ENCODE data around the gene ENDOU.

Gene ENDOU

DNA sequence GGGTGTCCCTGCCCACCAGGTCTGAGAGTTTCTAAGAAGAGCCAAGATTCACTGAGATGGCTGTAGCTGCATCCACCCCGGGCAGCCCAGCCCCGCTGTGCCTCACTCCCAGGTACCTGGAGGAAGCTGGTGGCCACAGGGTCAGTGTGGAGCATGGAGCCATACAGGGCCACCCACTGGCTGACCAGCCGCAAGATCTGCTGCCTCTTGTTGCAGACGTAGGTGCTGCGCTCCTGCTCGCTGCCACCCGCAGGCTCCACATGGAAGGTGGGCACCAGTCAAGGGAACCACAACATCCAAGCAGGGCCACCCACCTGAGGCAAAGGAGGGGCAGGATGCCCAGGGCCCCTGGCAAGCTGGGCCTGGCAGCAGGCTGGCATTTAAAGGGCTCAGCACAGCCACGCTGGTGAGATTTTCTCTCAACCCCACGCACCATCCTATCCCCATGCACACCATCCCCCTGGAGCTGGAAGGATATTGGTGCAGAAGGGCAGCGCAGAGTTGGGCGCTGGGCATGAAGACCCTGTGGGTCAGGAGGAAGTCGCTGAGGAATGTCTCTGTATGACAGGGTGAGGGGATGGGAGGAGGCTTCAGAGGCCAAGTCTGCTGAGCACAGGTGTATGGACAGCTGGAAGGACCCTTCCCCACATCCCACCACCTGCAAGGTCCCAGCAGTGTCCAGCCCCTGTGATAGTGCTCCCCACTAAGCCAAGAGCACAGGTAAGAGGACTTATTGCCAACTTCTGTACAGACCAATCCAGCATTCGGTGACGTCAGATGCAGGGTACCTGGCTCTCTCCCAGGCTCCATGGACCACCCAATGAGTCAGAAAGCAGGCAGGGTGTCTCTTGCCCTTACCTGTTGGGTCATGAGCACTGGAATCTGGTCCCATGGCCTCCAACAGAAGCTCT, 22.6 kb upstream of the ENDOU start:
- no peak overlapping the region for H3K4me3 ChIP-seq (replicated peaks in 1 of 2; ENCODE audit: low read depth in 2 of 2, low read length in 2 of 2)
- TF ChIP-seq, protein P1, sequence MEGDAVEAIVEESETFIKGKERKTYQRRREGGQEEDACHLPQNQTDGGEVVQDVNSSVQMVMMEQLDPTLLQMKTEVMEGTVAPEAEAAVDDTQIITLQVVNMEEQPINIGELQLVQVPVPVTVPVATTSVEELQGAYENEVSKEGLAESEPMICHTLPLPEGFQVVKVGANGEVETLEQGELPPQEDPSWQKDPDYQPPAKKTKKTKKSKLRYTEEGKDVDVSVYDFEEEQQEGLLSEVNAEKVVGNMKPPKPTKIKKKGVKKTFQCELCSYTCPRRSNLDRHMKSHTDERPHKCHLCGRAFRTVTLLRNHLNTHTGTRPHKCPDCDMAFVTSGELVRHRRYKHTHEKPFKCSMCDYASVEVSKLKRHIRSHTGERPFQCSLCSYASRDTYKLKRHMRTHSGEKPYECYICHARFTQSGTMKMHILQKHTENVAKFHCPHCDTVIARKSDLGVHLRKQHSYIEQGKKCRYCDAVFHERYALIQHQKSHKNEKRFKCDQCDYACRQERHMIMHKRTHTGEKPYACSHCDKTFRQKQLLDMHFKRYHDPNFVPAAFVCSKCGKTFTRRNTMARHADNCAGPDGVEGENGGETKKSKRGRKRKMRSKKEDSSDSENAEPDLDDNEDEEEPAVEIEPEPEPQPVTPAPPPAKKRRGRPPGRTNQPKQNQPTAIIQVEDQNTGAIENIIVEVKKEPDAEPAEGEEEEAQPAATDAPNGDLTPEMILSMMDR (IDR thresholded peaks at IDR 0.05; ENCODE audit: low read depth, low read length) = no peak
- DNase-seq (ENCODE audit: low read depth in 2 of 2) = no peak

DNA sequence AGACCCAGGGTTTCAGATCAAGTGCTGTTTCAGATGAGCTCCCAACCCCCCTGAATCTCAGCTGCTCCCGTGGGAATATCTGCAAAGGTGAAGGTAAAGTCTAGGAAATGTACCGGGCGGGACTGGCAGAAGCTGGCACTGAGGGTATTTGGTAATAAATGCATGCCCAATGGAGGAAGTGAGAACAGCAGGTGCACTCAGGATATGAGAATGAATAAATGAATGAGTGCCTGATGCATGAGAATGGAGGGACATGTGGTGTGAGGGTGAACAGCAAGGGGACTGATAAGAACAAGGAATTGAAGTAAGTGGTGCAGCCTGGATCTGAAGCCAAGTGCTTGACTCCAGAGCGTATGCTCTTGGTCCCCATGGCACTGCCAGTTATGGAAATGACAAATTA, 21.8 kb upstream of the ENDOU start:
- TF ChIP-seq, protein P1 (IDR thresholded peaks at IDR 0.05; ENCODE audit: low read depth, low read length) = no peak
- no peak for DNase-seq (ENCODE audit: low read depth in 2 of 2)
- H3K4me3 ChIP-seq (replicated peaks in 1 of 2; ENCODE audit: low read depth in 2 of 2, low read length in 2 of 2) = no peak overlapping the region

DNA sequence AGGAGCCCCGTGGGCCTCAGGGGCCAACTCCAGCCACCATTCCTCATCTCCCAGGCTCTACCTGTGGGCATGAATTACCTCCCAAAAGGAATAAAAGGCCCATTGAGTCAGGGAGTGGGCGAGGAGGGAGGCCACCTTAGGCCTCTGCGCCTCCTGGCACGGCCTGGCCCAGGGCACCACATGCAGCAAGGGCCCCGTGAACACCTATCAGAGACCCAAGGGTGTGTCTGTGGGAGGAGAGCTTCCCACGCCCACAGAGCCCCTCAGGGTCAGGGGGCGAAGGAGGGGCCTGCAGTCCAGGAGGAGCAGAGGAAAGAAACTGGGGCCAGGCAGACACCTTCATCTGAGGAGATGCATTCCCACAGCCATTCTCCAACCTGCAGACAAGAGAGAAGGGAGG, 21.2 kb upstream of the ENDOU start:
- TF ChIP-seq, protein P1 (IDR thresholded peaks at IDR 0.05; ENCODE audit: low read depth, low read length) = no peak
- DNase-seq (ENCODE audit: low read depth in 2 of 2) = no peak
- H3K4me3 ChIP-seq (replicated peaks in 1 of 2; ENCODE audit: low read depth in 2 of 2, low read length in 2 of 2) = no peak overlapping the region

DNA sequence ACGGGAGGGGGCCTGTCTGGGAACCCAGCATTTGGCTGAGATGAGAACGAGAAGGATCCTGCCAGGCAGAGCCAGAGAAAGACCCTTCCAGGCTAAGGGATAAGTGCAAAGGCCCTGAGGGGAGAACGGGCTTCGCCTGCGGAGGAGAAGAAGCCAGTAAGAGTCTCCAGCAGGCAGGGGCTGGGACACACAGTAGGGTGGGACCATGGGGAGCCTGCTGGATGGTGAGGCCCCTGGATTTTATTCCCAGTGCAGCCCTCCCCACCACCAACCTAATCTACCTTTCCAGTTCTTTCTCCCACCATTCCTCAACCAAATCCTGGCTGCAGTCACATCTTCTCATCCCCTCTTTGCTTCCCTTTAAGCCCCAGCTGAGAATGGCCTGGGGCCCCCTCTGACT, 20.8 kb upstream of the ENDOU start:
- DNase-seq (ENCODE audit: low read depth in 2 of 2) = no peak
- no peak overlapping the region for H3K4me3 ChIP-seq (replicated peaks in 1 of 2; ENCODE audit: low read depth in 2 of 2, low read length in 2 of 2)
- TF ChIP-seq, protein P1 (IDR thresholded peaks at IDR 0.05; ENCODE audit: low read depth, low read length) = no peak

DNA sequence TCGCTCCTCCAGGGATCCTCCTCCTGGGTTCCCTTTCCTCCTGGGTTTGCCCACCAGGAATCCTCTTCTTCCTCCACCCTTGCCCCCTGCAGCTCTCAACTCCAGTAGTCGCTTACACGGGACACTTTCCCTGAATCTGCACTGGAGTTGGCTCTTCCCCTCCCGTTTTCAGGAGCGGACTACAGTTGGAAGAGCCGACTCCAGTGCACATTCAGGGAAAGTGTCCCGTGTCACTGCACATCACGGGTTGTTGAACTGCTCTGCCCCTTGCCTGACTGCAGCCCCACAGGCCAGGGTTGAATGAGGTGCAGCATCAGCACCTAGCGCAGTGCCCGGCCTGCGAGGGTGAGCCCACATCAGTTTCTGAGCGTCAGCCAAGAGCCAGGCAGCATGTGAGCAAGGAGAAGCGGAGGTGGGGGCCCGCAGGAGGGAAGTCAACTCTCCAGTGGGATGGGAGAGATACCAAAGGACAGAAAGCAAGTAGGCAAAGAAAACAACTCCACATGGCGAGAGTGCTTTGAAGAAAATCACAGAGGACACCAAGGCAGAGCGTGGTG, 20.3 kb upstream of the ENDOU start:
- TF ChIP-seq, protein P1 (IDR thresholded peaks at IDR 0.05; ENCODE audit: low read depth, low read length) = no peak
- H3K4me3 ChIP-seq (replicated peaks in 1 of 2; ENCODE audit: low read depth in 2 of 2, low read length in 2 of 2) = no peak overlapping the region
- no peak for DNase-seq (ENCODE audit: low read depth in 2 of 2)

DNA sequence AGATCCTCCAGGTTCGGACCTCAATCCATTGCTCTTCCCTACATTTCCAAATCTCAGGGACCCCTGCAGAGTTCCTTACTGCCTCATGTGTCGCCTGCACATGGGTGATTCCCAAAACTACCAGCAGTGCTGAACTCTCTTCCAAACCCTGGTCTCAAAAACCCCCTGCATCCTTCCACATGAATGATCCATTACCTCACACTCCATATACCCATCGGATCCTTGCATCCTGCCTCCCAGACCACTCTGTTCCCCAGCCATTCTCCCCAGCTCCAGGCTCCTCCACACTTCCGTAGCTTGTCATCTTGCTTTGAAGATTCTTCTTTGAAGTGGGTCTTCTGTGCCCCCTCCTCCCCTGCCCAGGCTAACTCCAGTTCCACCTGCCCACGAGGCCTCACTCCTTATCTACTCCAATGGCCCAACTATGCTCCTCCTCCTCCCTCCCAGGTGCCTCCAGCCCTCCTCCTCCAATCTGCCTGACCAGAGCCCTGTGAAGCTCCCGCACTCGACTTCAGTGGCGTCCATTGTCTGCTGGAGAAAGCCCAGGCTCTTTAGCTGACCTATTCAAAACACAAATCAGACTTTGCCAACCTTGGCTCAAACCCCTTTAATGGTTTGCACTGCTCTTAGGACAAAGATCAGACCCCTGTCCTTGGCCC, 19.6 kb upstream of the ENDOU start:
- H3K4me3 ChIP-seq (replicated peaks in 1 of 2; ENCODE audit: low read depth in 2 of 2, low read length in 2 of 2) = no peak overlapping the region
- TF ChIP-seq, protein P1 (IDR thresholded peaks at IDR 0.05; ENCODE audit: low read depth, low read length) = no peak
- no peak for DNase-seq (ENCODE audit: low read depth in 2 of 2)
